HepG2 (cell line): ENCODE results near the gene DNAAF3. TPM values are rescaled to one million over a fixed set of nuclear protein-coding genes. Genes with fewer than 3 reads are reported as not detected.

ENCODE experiments used
- ATAC-seq: fragments of 200-7000 bp; cut with Tn5 transposase; 3 replicates; pipeline ENCODE4 v1.9.1; 2020; ENCODE audit warnings: mild to moderate bottlenecking, moderate library complexity
- BruUV-seq: library from RNA; stranded (reverse); fragments of 400-500 nt; replicated peaks from 2 replicates; lab custom pipeline; 2021; lab: Mats Ljungman, UMichigan
- CTCF ChIA-PET: fragments of 300-600 bp; formaldehyde crosslinking; extraction: SDS; loops from one replicate; lab custom pipeline; 2021; ENCODE audit warnings: low total read pairs, inconsistent platforms, low intra/inter-chr PET ratio; lab: Yijun Ruan, JAX
- POLR2A ChIA-PET: fragments of 350-600 bp; sonication (Branson Sonifier 250); formaldehyde crosslinking; loops from one replicate; lab custom pipeline; 2020; ENCODE audit warnings: antibody characterized with exemption, inconsistent platforms; lab: Yijun Ruan, JAX
- DNase-seq: peaks from one replicate; pipeline ENCODE4 v3.0.0-alpha.2; 2015; ENCODE audit warnings: low spot score
- FAIRE-seq: peaks from 3 replicates; lab custom pipeline; 2011; peaks lifted over from hg19 to GRCh38; lab: Jason Lieb, UNC
- H2AFZ ChIP-seq: one replicate; pipeline ENCODE4 v1.6.1; 2011; ENCODE audit warnings: low read length, inconsistent platforms
- H3K27ac ChIP-seq: fragments of 300-600 bp; 3 replicates; pipeline ENCODE4 v1.8.0; 2011; ENCODE audit warnings: mixed run types, mild to moderate bottlenecking, mixed read lengths, low read length, inconsistent platforms; ENCODE audit not compliant: insufficient read depth; ENCODE audit errors: extremely low read length
- H3K27me3 ChIP-seq, 2 experiments: fragments of 200-600 bp in 1 of 2; 2 replicates in 1 of 2; 3 replicates in 1 of 2; pipeline versions ENCODE4 v1.6.0 to v1.8.0; 2011; ENCODE audit warnings: low read length in 2 of 2, mild to moderate bottlenecking in 2 of 2, moderate library complexity in 2 of 2, inconsistent platforms in 1 of 2; ENCODE audit not compliant: insufficient read depth in 2 of 2, control insufficient read depth in 1 of 2
- H3K36me3 ChIP-seq, 2 experiments: fragments of 200-600 bp in 1 of 2; replicated peaks in 1 of 2; 2 replicates in 1 of 2; 3 replicates in 1 of 2; pipeline versions ENCODE4 v1.5.1 to v1.8.0; 2011; ENCODE audit warnings: low read length in 2 of 2, inconsistent platforms in 1 of 2; ENCODE audit not compliant: insufficient read depth in 2 of 2, control insufficient read depth in 1 of 2
- H3K4me1 ChIP-seq: 2 replicates; pipeline ENCODE4 v1.5.1; 2012; ENCODE audit warnings: low read length, inconsistent platforms; ENCODE audit not compliant: insufficient read depth
- H3K4me2 ChIP-seq: 2 replicates; pipeline ENCODE4 v1.6.0; 2011; ENCODE audit warnings: low read depth, low read length, inconsistent platforms
- H3K4me3 ChIP-seq, 3 experiments: fragments of 200-600 bp in 1 of 3; sonication (generic), shearing (Covaris generic) in 1 of 3; replicated peaks in 1 of 3; 2 replicates each; pipeline ENCODE4 v1.5.1; 2011 to 2016; ENCODE audit warnings: low read length in 3 of 3, inconsistent platforms in 2 of 3, low read depth in 2 of 3, mild to moderate bottlenecking in 2 of 3, control low read depth in 1 of 3, mixed read lengths in 1 of 3; ENCODE audit not compliant: insufficient read depth in 1 of 3
- H3K79me2 ChIP-seq: one replicate; pipeline ENCODE4 v1.6.1; 2011; ENCODE audit warnings: low read length, inconsistent platforms; ENCODE audit not compliant: insufficient read depth
- H3K9ac ChIP-seq: 2 replicates; pipeline ENCODE4 v1.6.0; 2011; ENCODE audit warnings: mild to moderate bottlenecking, low read depth, low read length, inconsistent platforms; ENCODE audit not compliant: insufficient read depth
- H3K9me3 ChIP-seq: 2 replicates; pipeline ENCODE4 v1.5.1; 2012; ENCODE audit warnings: mild to moderate bottlenecking, low read length
- H4K20me1 ChIP-seq: 2 replicates; pipeline ENCODE4 v1.6.0; 2011; ENCODE audit warnings: inconsistent platforms, mild to moderate bottlenecking, low read length, moderate library complexity; ENCODE audit not compliant: insufficient read depth
- BRCA1 ChIP-seq: sonication (generic); formaldehyde crosslinking; IDR thresholded peaks from 2 replicates; pipeline ENCODE4 v1.4.0; 2020; ENCODE audit warnings: missing genetic modification reagents
- DBP ChIP-seq: sonication (generic); formaldehyde crosslinking; IDR thresholded peaks from 2 replicates; pipeline ENCODE4 v1.4.0; 2020; ENCODE audit warnings: missing genetic modification reagents; ENCODE audit errors: not compliant biosample characterization
- E2F2 ChIP-seq: sonication (generic); formaldehyde crosslinking; IDR thresholded peaks from 2 replicates; pipeline ENCODE4 v1.4.0; 2020; ENCODE audit warnings: missing genetic modification reagents, borderline replicate concordance
- FOXC1 ChIP-seq: sonication (generic); formaldehyde crosslinking; IDR thresholded peaks from 2 replicates; pipeline ENCODE4 v1.8.0; 2022; ENCODE audit warnings: mild to moderate bottlenecking, missing genetic modification reagents, borderline replicate concordance
- IKZF4 ChIP-seq: sonication (generic); formaldehyde crosslinking; IDR thresholded peaks from 2 replicates; pipeline ENCODE4 v1.5.1; 2020; ENCODE audit warnings: borderline replicate concordance, mild to moderate bottlenecking, low read depth, missing genetic modification reagents; ENCODE audit errors: not compliant biosample characterization
- NFKB2 ChIP-seq: sonication (generic); formaldehyde crosslinking; IDR thresholded peaks from 2 replicates; pipeline ENCODE4 v1.4.0; 2020; ENCODE audit warnings: missing genetic modification reagents, borderline replicate concordance
- NR2F1 ChIP-seq, 2 experiments: fragments of 450-650 bp in 1 of 2; formaldehyde crosslinking in 1 of 2; IDR thresholded peaks; 2 replicates each; pipeline versions ENCODE4 v1.5.0 to v1.6.1; 2016 to 2020; ENCODE audit warnings: mild to moderate bottlenecking in 1 of 2, missing compliant biosample characterization in 1 of 2, missing genetic modification reagents in 1 of 2, moderate library complexity in 1 of 2
- NR2F2 ChIP-seq: IDR thresholded peaks from 2 replicates; pipeline ENCODE4 v1.6.1; 2012; ENCODE audit warnings: low read depth, inconsistent platforms, borderline replicate concordance
- SMAD1 ChIP-seq: sonication (generic); formaldehyde crosslinking; IDR thresholded peaks from 2 replicates; pipeline ENCODE4 v1.4.0; 2020; ENCODE audit warnings: missing genetic modification reagents, low read depth, mild to moderate bottlenecking, borderline replicate concordance
- SNAI1 ChIP-seq: sonication (generic); formaldehyde crosslinking; IDR thresholded peaks from 2 replicates; pipeline ENCODE4 v1.5.0; 2020; ENCODE audit warnings: mild to moderate bottlenecking, missing genetic modification reagents, borderline replicate concordance
- SNAPC5 ChIP-seq: sonication (generic); formaldehyde crosslinking; IDR thresholded peaks from 2 replicates; pipeline ENCODE4 v1.8.1; 2023; ENCODE audit warnings: mild to moderate bottlenecking, missing genetic modification reagents, borderline replicate concordance
- TAF1 ChIP-seq: sonication (generic); formaldehyde crosslinking; IDR thresholded peaks from 2 replicates; pipeline ENCODE4 v1.4.0; 2020; ENCODE audit warnings: missing genetic modification reagents
- TGIF2 ChIP-seq: IDR thresholded peaks from 2 replicates; pipeline ENCODE4 v1.6.1; 2016; ENCODE audit warnings: control low read depth, missing compliant biosample characterization
- ZBTB44 ChIP-seq: sonication (generic); formaldehyde crosslinking; IDR thresholded peaks from 2 replicates; pipeline ENCODE4 v1.4.0; 2020; ENCODE audit warnings: missing genetic modification reagents
- ZNF138 ChIP-seq: sonication (generic); formaldehyde crosslinking; IDR thresholded peaks from 2 replicates; pipeline ENCODE4 v1.5.0; 2020; ENCODE audit warnings: mild to moderate bottlenecking, low read depth, missing genetic modification reagents
- ZNF251 ChIP-seq: sonication (generic); formaldehyde crosslinking; IDR thresholded peaks from 2 replicates; pipeline ENCODE4 v1.9.0; 2021; ENCODE audit warnings: mild to moderate bottlenecking, missing genetic modification reagents
- ZNF253 ChIP-seq: sonication (generic); formaldehyde crosslinking; IDR thresholded peaks from 2 replicates; pipeline ENCODE4 v1.8.0; 2022; ENCODE audit warnings: mild to moderate bottlenecking, missing genetic modification reagents, borderline replicate concordance
- ZNF329 ChIP-seq: sonication (generic); formaldehyde crosslinking; IDR thresholded peaks from 2 replicates; pipeline ENCODE4 v1.9.0; 2021; ENCODE audit warnings: low read depth, mild to moderate bottlenecking, missing genetic modification reagents
- ZNF333 ChIP-seq: sonication (generic); formaldehyde crosslinking; IDR thresholded peaks from 2 replicates; pipeline ENCODE4 v1.4.0; 2020; ENCODE audit warnings: mild to moderate bottlenecking, missing genetic modification reagents, borderline replicate concordance
- ZNF484 ChIP-seq: sonication (generic); formaldehyde crosslinking; IDR thresholded peaks from 2 replicates; pipeline ENCODE4 v1.5.1; 2020; ENCODE audit warnings: mild to moderate bottlenecking, low read depth, missing genetic modification reagents, borderline replicate concordance
- ZNF556 ChIP-seq: sonication (generic); formaldehyde crosslinking; IDR thresholded peaks from 2 replicates; pipeline ENCODE4 v1.4.0; 2020; ENCODE audit warnings: mild to moderate bottlenecking, missing genetic modification reagents, borderline replicate concordance
- WGBS: methylation state at CpG from one replicate; pipeline ENCODE4 v1.1.6; 2017; ENCODE audit warnings: low lambda C conversion rate; 5-methylcytosine and 5-hydroxymethylcytosine counted together
- in situ Hi-C: cut with HindIII; loops from 2 replicates; pipeline ENCODE4 v1.10.0; 2017; ENCODE audit warnings: low pct_unique_long_range_greater_than_20kb; ENCODE audit not compliant: extremely low pct_ligation_motif_present
- intact Hi-C: fragments of 100-400 bp; cut with micrococcal nuclease; formaldehyde crosslinking; loops from one replicate; pipeline ENCODE4 v1.10.0; 2022; ENCODE audit not compliant: unreplicated experiment
- polyA plus RNA-seq, 8 experiments: library from polyadenylated mRNA; depleted of rRNA in 3 of 8; stranded (reverse) in 7 of 8; unstranded in 1 of 8; fragments of >200 nt; fragmentation: Illumina TruSeq in 4 of 8; extraction: Trizol in 4 of 8; gene quantifications; 2 replicates each; pipeline versions ENCODE4 v1.2.1 to v1.2.3, GENCODE V29; 2011 to 2016; ENCODE audit warnings: low read depth in 4 of 8, missing spikeins in 1 of 8, mixed read lengths in 1 of 8; ENCODE audit not compliant: insufficient read depth in 1 of 8
- total RNA-seq, 5 experiments: library from RNA; depleted of rRNA; stranded (reverse); fragments of >200 nt; fragmentation: Illumina TruSeq; extraction: Trizol; gene quantifications; 2 replicates each; pipeline ENCODE4 v1.2.3, GENCODE V29; 2016; ENCODE audit warnings: low read depth in 1 of 5

Gene DNAAF3
- total and polyA plus RNA-seq, 2 of the 13 experiments (the other 11 are each of a cell fraction or from before 2014, with no cell fraction given) = 0.30 to 0.40 TPM

GRCh38 chr19:55173186-55173713, 6.8 kb upstream of the DNAAF3 start:
- no TSS peak for BruUV-seq
- Histone ChIP-seq H3K27me3 (peaks cover 3 to 45% of the 10 kb centered on the region in 2 experiments), H2AFZ (no peak overlapping the region), H3K4me3 (peak overlapping the region; percentile 51 to 77 (median 64)), H3K79me2 (no peaks in the 10 kb centered on the region), H4K20me1 (no peaks in the 10 kb centered on the region), H3K4me2 (peak overlapping the region; percentile 94), H3K4me1 (peaks cover 20% of the 10 kb centered on the region), H3K9me3 (no peaks in the 10 kb centered on the region), H3K36me3 (no peaks in the 10 kb centered on the region), H3K9ac (peak overlapping the region; percentile 10; the same call in 1 of the 2 replicates), H3K27ac (no peak overlapping the region)
- intact Hi-C loops = no loop called here
- ChIA-PET POLR2A (interaction anchor here (0.9 to 1.7 kb wide), 3 partner anchors 33 to 234 kb away, joined by 3 to 7 read pairs (median 3); partner anchors contain the start of genes PTPRH and UBE2S), CTCF (no interaction called here)
- DNase-seq (no peak), ATAC-seq (peak; percentile 32), FAIRE-seq (no peak)
- in situ Hi-C loops = no loop called here
- WGBS = 2% methylated on average over 14 of the region's 32 CpGs
- TF ChIP-seq ZNF484 (CRISPR knock-in tag) (no peak), ZBTB44 (CRISPR knock-in tag) (no peak), ZNF556 (CRISPR knock-in tag) (0 out of 2 replicates have a peak, but pooled peaks have one; percentile 4), FOXC1 (CRISPR knock-in tag) (peak; percentile 25; the same call in 1 of the 2 replicates), ZNF251 (CRISPR knock-in tag) (no peak), ZNF329 (CRISPR knock-in tag) (no peak), ZNF253 (no peak), DBP (CRISPR knock-in tag) (no peak), BRCA1 (CRISPR knock-in tag) (no peak), E2F2 (no peak), NFKB2 (CRISPR knock-in tag) (no peak), TGIF2 (CRISPR knock-in tag) (no peak), NR2F2 (no peak), SMAD1 (CRISPR knock-in tag) (no peak), SNAPC5 (CRISPR knock-in tag) (no peak), NR2F1 (CRISPR knock-in tag; IDR thresholded peaks at IDR 0.05) (no peak), ZNF333 (CRISPR knock-in tag) (no peak), ZNF138 (CRISPR knock-in tag) (no peak), SNAI1 (CRISPR knock-in tag) (no peak), IKZF4 (no peak), TAF1 (CRISPR knock-in tag) (no peak)
